CD4-positive, alpha-beta memory T cell (primary cell): ENCODE results near the gene DYRK1A. TPM values are rescaled to one million over a fixed set of nuclear protein-coding genes. Genes with fewer than 3 reads are reported as not detected.
"Not testable (repeated sequence)": the region's sequence is repeated elsewhere in the genome, so short reads cannot be mapped to it uniquely, and the experiment has no call there.

Experiments
- CTCF ChIA-PET: fragments of 350-600 bp; sonication (Branson Sonifier 250); formaldehyde crosslinking; loops from one replicate; lab custom pipeline; 2021; ENCODE audit warnings: inconsistent platforms; ENCODE audit not compliant: partially characterized antibody; lab: Charles Lee
- POLR2A ChIA-PET: fragments of 350-600 bp; sonication (Branson Sonifier 250); formaldehyde crosslinking; loops from one replicate; lab custom pipeline; 2021; ENCODE audit not compliant: partially characterized antibody; lab: Charles Lee
- DNase-seq, 5 donors: peaks; one replicate each; pipeline versions ENCODE4 v3.0.0 to v3.0.0-alpha.2; 2020 to 2022; ENCODE audit warnings: mixed read lengths in 1 of 5
- H3K27ac ChIP-seq: one replicate; pipeline ENCODE4 v1.7.0; 2013; ENCODE audit warnings: low read depth, low read length
- H3K27me3 ChIP-seq: 2 replicates; pipeline ENCODE4 v1.7.0; 2013; ENCODE audit warnings: mild to moderate bottlenecking, low read length, moderate library complexity; ENCODE audit not compliant: insufficient read depth
- H3K36me3 ChIP-seq: 2 replicates; pipeline ENCODE4 v1.7.0; 2013; ENCODE audit warnings: mild to moderate bottlenecking, low read length, moderate library complexity; ENCODE audit not compliant: insufficient read depth
- H3K4me1 ChIP-seq: 2 replicates; pipeline ENCODE4 v1.7.0; 2013; ENCODE audit warnings: mild to moderate bottlenecking, low read length, moderate library complexity; ENCODE audit not compliant: insufficient read depth
- H3K4me3 ChIP-seq, 2 donors: one replicate each; pipeline ENCODE4 v1.7.0; 2013; ENCODE audit warnings: low read length in 2 of 2, mild to moderate bottlenecking in 1 of 2
- H3K9me3 ChIP-seq, 2 donors: one replicate each; pipeline ENCODE4 v1.7.0; 2013; ENCODE audit warnings: low read length in 2 of 2, control low read depth in 1 of 2; ENCODE audit not compliant: control insufficient read depth in 1 of 2
- H3K27ac Mint-ChIP-seq, 7 donors: one replicate each; pipeline ENCODE4 v1.8.0; 2020 to 2021; ENCODE audit warnings: mixed read lengths in 7 of 7, mild to moderate bottlenecking in 6 of 7, inconsistent platforms in 3 of 7, moderate library complexity in 3 of 7
- H3K27me3 Mint-ChIP-seq, 2 donors: one replicate each; pipeline ENCODE4 v1.8.0; 2020 to 2021; ENCODE audit warnings: mixed read lengths in 2 of 2
- H3K36me3 Mint-ChIP-seq, 2 donors: one replicate each; pipeline ENCODE4 v1.8.0; 2020 to 2021; ENCODE audit warnings: mixed read lengths in 2 of 2, inconsistent platforms in 1 of 2, mild to moderate bottlenecking in 1 of 2
- H3K4me1 Mint-ChIP-seq, 4 donors: one replicate each; pipeline ENCODE4 v1.8.0; 2020 to 2021; ENCODE audit warnings: mixed read lengths in 4 of 4, mild to moderate bottlenecking in 1 of 4
- H3K4me3 Mint-ChIP-seq, 8 donors: one replicate each; pipeline ENCODE4 v1.8.0; 2020 to 2021; ENCODE audit warnings: mixed read lengths in 8 of 8, mild to moderate bottlenecking in 7 of 8, moderate library complexity in 6 of 8, inconsistent platforms in 3 of 8
- H3K9me3 Mint-ChIP-seq, 8 donors: one replicate each; pipeline ENCODE4 v1.8.0; 2020 to 2021; ENCODE audit warnings: mixed read lengths in 8 of 8, mild to moderate bottlenecking in 5 of 8, inconsistent platforms in 3 of 8, moderate library complexity in 1 of 8
- intact Hi-C: fragments of 100-400 bp; cut with micrococcal nuclease; formaldehyde crosslinking; loops from one replicate; pipeline ENCODE4 v1.15.1; 2023
- polyA plus RNA-seq, 2 donors: library from polyadenylated mRNA; unstranded; fragments of 300-500 nt; fragmentation: Illumina TruSeq; gene quantifications; one replicate each; pipeline ENCODE4 v1.2.3, GENCODE V29; 2021
- total RNA-seq, 2 experiments: library from RNA; stranded (reverse); gene quantifications; one replicate each; pipeline ENCODE4 v1.2.3, GENCODE V29; 2021

DYRK1A gene
- total and polyA plus RNA-seq, 4 experiments from 2014 or later: 1.4 to 130 (median 65.2) TPM

DNA sequence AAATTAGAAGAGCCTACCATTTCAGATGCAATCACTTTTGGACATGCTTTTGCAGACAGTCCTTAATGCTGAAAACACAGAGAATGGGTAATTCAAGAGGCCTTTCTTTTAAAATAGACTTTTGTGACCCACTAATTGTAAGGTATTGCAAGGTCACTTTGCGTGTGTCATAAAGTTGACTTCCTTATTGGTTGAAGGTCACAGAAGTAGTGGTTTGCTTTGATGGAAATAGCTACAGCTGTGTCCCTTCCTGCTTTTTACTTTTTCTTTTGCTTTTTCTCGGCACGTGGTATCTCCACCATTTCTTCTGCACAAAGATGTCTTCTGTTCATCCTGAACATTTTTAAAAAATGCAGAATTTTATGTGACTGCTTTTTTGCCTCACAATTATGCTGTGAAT lies 146.8 kb downstream of the DYRK1A start:
- POLR2A ChIA-PET: no interaction called here
- no peak for DNase-seq
- H3K27ac Mint-ChIP-seq: peak overlapping the region in 1 of 7 donors; percentile 42
- Histone ChIP-seq H3K36me3 (peaks cover 61% of the 10 kb centered on the region), H3K9me3 (no peaks in the 10 kb centered on the region), H3K4me1 (no peaks in the 10 kb centered on the region), H3K4me3 (no peak overlapping the region), H3K27me3 (no peaks in the 10 kb centered on the region), H3K27ac (no peak overlapping the region)
- H3K27me3 Mint-ChIP-seq: no peaks in the 10 kb centered on the region
- no peaks in the 10 kb centered on the region for H3K9me3 Mint-ChIP-seq
- H3K4me1 Mint-ChIP-seq: peaks cover 2 to 11% (median 7%) of the 10 kb centered on the region in 4 donors
- peaks cover 52 to 79% of the 10 kb centered on the region in 2 donors for H3K36me3 Mint-ChIP-seq
- CTCF ChIA-PET: no interaction called here
- intact Hi-C loops: no loop called here
- H3K4me3 Mint-ChIP-seq: no peak overlapping the region

DNA sequence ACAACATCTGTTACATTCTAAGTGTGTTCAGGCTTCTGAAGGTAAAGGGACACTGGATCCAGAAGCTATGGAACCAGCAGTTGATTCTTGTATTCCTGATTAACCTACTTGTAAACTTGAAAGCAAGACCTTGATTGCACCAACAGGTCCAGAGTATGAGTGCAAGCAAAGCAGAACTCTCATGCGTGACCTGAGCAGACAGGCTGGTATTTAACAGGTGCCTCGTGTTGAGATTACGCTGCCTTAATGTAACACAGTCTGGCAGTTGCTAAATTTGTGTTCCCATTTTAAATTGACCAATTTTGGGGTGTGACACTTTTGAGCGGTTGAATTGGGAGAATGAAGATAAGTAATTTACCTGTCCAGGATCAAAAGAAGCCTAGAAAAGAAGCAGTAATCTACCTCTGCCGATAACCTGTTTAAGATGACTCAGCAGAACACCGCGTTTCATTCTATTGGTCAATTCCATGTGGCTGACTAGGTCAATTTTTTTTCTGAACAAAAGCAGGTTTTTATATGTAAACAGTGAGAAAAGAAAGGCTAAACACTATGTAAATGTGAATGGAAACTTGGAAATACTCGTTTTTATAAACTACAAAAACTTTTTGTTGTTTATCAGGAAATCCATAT lies 147.6 kb downstream of the DYRK1A start:
- DNase-seq: no peak
- no peaks in the 10 kb centered on the region for H3K27me3 Mint-ChIP-seq
- Histone ChIP-seq H3K27me3 (no peaks in the 10 kb centered on the region), H3K4me1 (no peaks in the 10 kb centered on the region), H3K4me3 (no peak overlapping the region), H3K27ac (no peak overlapping the region), H3K9me3 (no peaks in the 10 kb centered on the region), H3K36me3 (peaks cover 54% of the 10 kb centered on the region)
- H3K9me3 Mint-ChIP-seq: no peaks in the 10 kb centered on the region
- ChIA-PET CTCF (no interaction called here), POLR2A (no interaction called here)
- intact Hi-C loops: no loop called here
- H3K4me3 Mint-ChIP-seq: no peak overlapping the region
- peaks cover 52 to 78% of the 10 kb centered on the region in 2 donors for H3K36me3 Mint-ChIP-seq
- H3K4me1 Mint-ChIP-seq: peaks cover 2 to 12% (median 7%) of the 10 kb centered on the region in 4 donors
- H3K27ac Mint-ChIP-seq: peak overlapping the region in 2 of 7 donors; percentile 34 to 43

DNA sequence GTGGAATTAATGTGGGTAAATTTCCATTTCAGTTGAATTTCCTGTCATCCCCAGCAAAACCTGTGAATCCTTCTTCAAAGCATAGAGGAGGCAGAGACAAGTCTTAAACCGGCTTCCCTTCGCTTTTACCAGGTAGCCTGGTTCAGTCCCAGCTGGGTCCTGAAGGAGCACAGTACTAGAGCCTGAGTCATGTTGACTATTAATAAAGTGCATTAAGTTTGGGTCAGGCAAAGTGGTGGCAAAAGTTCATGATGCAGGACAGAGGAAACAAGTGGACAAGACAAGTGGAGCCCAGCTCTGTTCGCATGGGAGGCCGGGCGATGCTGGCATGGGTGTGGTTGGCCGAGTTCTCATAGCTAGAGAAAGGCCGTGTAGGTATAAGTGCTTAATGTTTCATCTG lies 150.4 kb downstream of the DYRK1A start:
- intact Hi-C loops: no loop called here
- Histone ChIP-seq H3K27me3 (no peaks in the 10 kb centered on the region), H3K27ac (no peak overlapping the region), H3K36me3 (peaks cover 28% of the 10 kb centered on the region), H3K9me3 (no peaks in the 10 kb centered on the region), H3K4me3 (no peak overlapping the region), H3K4me1 (no peaks in the 10 kb centered on the region)
- no peaks in the 10 kb centered on the region for H3K27me3 Mint-ChIP-seq
- no peak for DNase-seq
- ChIA-PET CTCF (no interaction called here), POLR2A (no interaction called here)
- peaks cover 0 to 2% (median 0%) of the 10 kb centered on the region in 8 donors for H3K9me3 Mint-ChIP-seq
- peaks cover 34 to 51% of the 10 kb centered on the region in 2 donors for H3K36me3 Mint-ChIP-seq
- peak overlapping the region in 1 of 8 donors; percentile 20 for H3K4me3 Mint-ChIP-seq
- H3K27ac Mint-ChIP-seq: peak overlapping the region in 1 of 7 donors; percentile 27
- H3K4me1 Mint-ChIP-seq: peaks cover 3 to 14% (median 8%) of the 10 kb centered on the region in 4 donors

DNA sequence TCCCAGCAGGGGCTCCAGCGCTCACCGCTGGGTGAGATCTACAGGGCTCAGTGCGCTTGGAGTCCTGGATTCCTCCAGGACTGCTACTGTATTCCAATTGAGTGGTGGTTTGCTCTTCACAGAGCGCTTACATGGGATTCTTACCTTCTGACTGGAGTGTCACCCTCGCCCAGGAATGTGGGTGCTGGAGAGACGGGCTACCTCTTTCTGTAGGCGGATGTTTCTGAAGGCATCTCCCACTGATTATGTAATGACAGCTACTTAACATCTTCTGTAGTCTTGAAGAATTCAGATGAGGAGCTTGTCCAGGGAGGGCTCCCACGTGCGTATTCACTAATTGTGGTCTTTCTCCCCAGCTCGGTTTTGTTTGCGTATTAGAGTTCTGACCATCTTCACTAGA lies 154.2 kb downstream of the DYRK1A start:
- Histone ChIP-seq H3K4me1 (no peaks in the 10 kb centered on the region), H3K9me3 (no peaks in the 10 kb centered on the region), H3K27ac (no peak overlapping the region), H3K36me3 (peaks cover 8% of the 10 kb centered on the region), H3K4me3 (no peak overlapping the region), H3K27me3 (no peaks in the 10 kb centered on the region)
- intact Hi-C loops: no loop called here
- no peak for DNase-seq
- ChIA-PET CTCF (no interaction called here), POLR2A (no interaction called here)
- Mint-ChIP-seq H3K4me3 (no peak overlapping the region), H3K27ac (no peak overlapping the region), H3K9me3 (peaks cover 0 to 2% (median 0%) of the 10 kb centered on the region in 8 donors), H3K4me1 (peaks cover 1 to 10% (median 6%) of the 10 kb centered on the region in 4 donors), H3K27me3 (no peaks in the 10 kb centered on the region), H3K36me3 (peaks cover 16 to 24% of the 10 kb centered on the region in 2 donors)

DNA sequence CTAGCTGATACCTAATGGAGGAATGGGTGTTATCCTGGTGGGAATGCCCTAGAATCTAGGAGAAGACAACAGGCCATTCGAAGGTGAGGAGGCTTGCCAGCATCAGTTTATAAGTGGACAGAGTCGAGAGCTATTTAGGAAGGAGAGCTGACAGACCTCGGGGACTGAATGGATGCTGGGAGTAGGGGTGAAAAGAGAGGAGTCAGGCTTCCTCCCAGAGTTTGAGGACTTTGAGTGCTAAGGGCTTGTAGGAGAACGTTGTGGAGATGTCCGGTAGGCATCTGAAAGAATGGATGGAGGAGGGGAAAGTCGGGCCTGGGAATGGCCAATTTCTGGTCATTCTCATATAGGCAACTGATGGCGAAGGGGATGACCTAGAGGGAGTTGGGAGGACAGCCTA lies 155.1 kb downstream of the DYRK1A start:
- peaks cover 9 to 16% of the 10 kb centered on the region in 2 donors for H3K36me3 Mint-ChIP-seq
- H3K27me3 ChIP-seq: no peaks in the 10 kb centered on the region
- H3K4me3 Mint-ChIP-seq: no peak overlapping the region
- H3K4me1 Mint-ChIP-seq: peaks cover 1 to 10% (median 6%) of the 10 kb centered on the region in 4 donors
- peaks cover 0 to 2% (median 0%) of the 10 kb centered on the region in 8 donors for H3K9me3 Mint-ChIP-seq
- no peak for DNase-seq
- H3K27me3 Mint-ChIP-seq: no peaks in the 10 kb centered on the region
- H3K36me3 ChIP-seq: peaks cover 4% of the 10 kb centered on the region
- no peak overlapping the region for H3K4me3 ChIP-seq
- CTCF ChIA-PET: no interaction called here
- no peaks in the 10 kb centered on the region for H3K9me3 ChIP-seq
- H3K4me1 ChIP-seq: no peaks in the 10 kb centered on the region
- intact Hi-C loops: no loop called here
- no peak overlapping the region for H3K27ac ChIP-seq
- POLR2A ChIA-PET: interaction anchor here (0.9 kb wide), 1 partner anchor 254 kb away, joined by 3 read pairs; the partner anchor contains the start of gene VPS26C
- peak overlapping the region in 4 of 7 donors; percentile 2 to 56 (median 8) for H3K27ac Mint-ChIP-seq

DNA sequence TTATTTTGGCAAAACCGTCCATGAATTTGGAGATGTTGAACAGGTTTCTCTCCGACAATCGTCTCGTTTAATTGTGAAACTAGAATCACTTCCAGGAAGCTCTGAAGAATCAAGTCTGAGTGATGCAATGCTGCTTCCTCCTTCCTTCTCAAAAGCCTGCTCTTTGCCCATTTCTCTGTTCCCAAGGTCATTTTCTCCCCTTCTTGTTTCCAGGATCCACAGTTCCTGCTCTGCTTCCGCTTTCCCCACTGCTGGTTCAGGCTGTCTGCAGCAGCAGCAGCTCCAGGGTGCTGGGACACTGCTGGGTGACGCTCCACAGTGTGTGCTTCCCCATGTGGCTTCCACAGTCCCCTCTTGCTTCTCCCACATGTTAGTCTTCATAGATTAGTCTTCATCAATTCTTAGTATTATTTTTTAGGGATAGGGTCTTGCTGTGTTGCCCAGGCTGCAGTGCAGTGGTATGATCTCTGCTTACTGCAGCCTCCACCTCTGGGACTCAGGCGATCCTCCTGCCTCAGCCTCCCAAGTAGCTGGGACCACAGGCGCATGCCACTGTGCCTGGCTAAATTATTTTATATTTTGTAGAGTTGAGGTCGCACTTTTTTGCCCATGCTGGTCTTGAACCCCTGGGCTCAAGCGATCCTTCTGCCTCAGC lies 156.2 kb downstream of the DYRK1A start:
- peak overlapping the region in 2 of 7 donors; percentile 1 to 83 for H3K27ac Mint-ChIP-seq
- DNase-seq: no peak
- H3K9me3 Mint-ChIP-seq: peaks cover 0 to 2% (median 0%) of the 10 kb centered on the region in 8 donors
- CTCF ChIA-PET: no interaction called here
- POLR2A ChIA-PET: interaction anchor here (0.9 kb wide), 1 partner anchor 255 kb away, joined by 3 read pairs; the partner anchor contains the start of gene VPS26C
- no peaks in the 10 kb centered on the region for H3K27me3 Mint-ChIP-seq
- no peak overlapping the region for H3K27ac ChIP-seq
- H3K36me3 Mint-ChIP-seq: peaks cover 0 to 6% of the 10 kb centered on the region in 2 donors
- no peaks in the 10 kb centered on the region for H3K9me3 ChIP-seq
- no peak overlapping the region for H3K4me3 Mint-ChIP-seq
- H3K27me3 ChIP-seq: no peaks in the 10 kb centered on the region
- no peaks in the 10 kb centered on the region for H3K4me1 ChIP-seq
- H3K4me1 Mint-ChIP-seq: peaks cover 1 to 10% (median 6%) of the 10 kb centered on the region in 4 donors
- intact Hi-C loops: no loop called here
- no peaks in the 10 kb centered on the region for H3K36me3 ChIP-seq
- no peak overlapping the region for H3K4me3 ChIP-seq

DNA sequence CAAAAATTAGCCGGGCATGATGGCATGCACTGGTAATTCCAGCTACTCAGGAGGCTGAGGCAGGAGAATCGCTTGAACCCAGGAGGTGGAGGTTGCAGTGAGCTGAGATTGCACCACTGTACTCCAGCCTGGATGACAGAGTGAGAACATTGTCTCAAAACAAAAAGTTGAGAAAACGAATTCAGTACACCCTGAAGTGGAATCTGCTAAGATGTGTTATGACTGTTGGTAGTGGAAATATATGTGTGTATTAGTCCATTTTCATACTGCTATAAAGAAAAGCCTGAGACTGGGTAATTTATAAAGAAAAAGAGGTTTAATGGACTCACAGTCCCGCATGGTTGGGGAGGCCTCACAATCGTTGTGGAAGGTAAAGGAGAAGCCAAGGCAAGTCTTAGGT lies 158.4 kb downstream of the DYRK1A start:
- H3K27me3 ChIP-seq, H3K9me3 Mint-ChIP-seq, H3K36me3 Mint-ChIP-seq, H3K4me3 Mint-ChIP-seq, H3K4me3 ChIP-seq, H3K27ac ChIP-seq, H3K27me3 Mint-ChIP-seq, H3K4me1 Mint-ChIP-seq, POLR2A ChIA-PET, H3K9me3 ChIP-seq, H3K36me3 ChIP-seq, H3K4me1 ChIP-seq, H3K27ac Mint-ChIP-seq, DNase-seq, intact Hi-C loops: not testable (repeated sequence)
- CTCF ChIA-PET: interaction anchor here (1.1 kb wide), 1 partner anchor 39 kb away, joined by 5 read pairs; no protein-coding TSS in a partner anchor
